ENCODE data around the gene MRAP2.
A peak's percentile ranks its signal among the peaks of the same experiment; 100 is the strongest.

The MRAP2 gene

GRCh38 chr6:84033523-84034451, at the start of gene MRAP2:
Gene MRAP2 (plus strand): TSS chr6:84033772. CDS start chr6:84055319, 21,547 bp downstream.
- peak; percentile 81 for ATAC-seq
- TF ChIP-seq ESRRG (CRISPR knock-in tag; IDR thresholded peaks at IDR 0.05): no peak
- TF ChIP-seq ISL1 (CRISPR knock-in tag; IDR thresholded peaks at IDR 0.05): no peak

GRCh38 chr6:83984411-83984810, 49.2 kb upstream of the MRAP2 start:
- ATAC-seq: no peak
- no peak for TF ChIP-seq TCF4 (CRISPR knock-in tag; IDR thresholded peaks at IDR 0.05; ENCODE audit: borderline replicate concordance)

- ATAC-seq: no peak
- no peak for TF ChIP-seq BACH2 (CRISPR knock-in tag; IDR thresholded peaks at IDR 0.05; ENCODE audit: borderline replicate concordance)
- TF ChIP-seq OSR1 (CRISPR knock-in tag; IDR thresholded peaks at IDR 0.05): no peak
- no peak for TF ChIP-seq TSHZ2 (CRISPR knock-in tag; IDR thresholded peaks at IDR 0.05)
- no peak for TF ChIP-seq ZC3H10 (CRISPR knock-in tag; IDR thresholded peaks at IDR 0.05)
- TF ChIP-seq ESRRG (CRISPR knock-in tag; IDR thresholded peaks at IDR 0.05): no peak
- no peak for TF ChIP-seq CSDC2 (CRISPR knock-in tag; IDR thresholded peaks at IDR 0.05)
- no peak for TF ChIP-seq CREB5 (CRISPR knock-in tag; IDR thresholded peaks at IDR 0.05; ENCODE audit: low read depth)
- TF ChIP-seq RARB (CRISPR knock-in tag; IDR thresholded peaks at IDR 0.05): no peak
- no peak for TF ChIP-seq CSRNP3 (CRISPR knock-in tag; IDR thresholded peaks at IDR 0.05)
- no peak for TF ChIP-seq TOX (CRISPR knock-in tag; IDR thresholded peaks at IDR 0.05; ENCODE audit: borderline replicate concordance)
- TF ChIP-seq ZNF565 (CRISPR knock-in tag; conservative IDR thresholded peaks at IDR 0.05; ENCODE audit: low read depth): no peak
- TF ChIP-seq POU6F1 (CRISPR knock-in tag; IDR thresholded peaks at IDR 0.05; ENCODE audit: borderline replicate concordance, low read depth): no peak
- TF ChIP-seq GLIS3 (CRISPR knock-in tag; IDR thresholded peaks at IDR 0.05): no peak
- no peak for TF ChIP-seq TCF4 (CRISPR knock-in tag; IDR thresholded peaks at IDR 0.05; ENCODE audit: borderline replicate concordance)
- no peak for TF ChIP-seq ZFP30 (CRISPR knock-in tag; IDR thresholded peaks at IDR 0.05)
- no peak for TF ChIP-seq ISL1 (CRISPR knock-in tag; IDR thresholded peaks at IDR 0.05)
- no peak for TF ChIP-seq ZFP3 (CRISPR knock-in tag; IDR thresholded peaks at IDR 0.05)
- no peak for TF ChIP-seq PPARA (CRISPR knock-in tag; IDR thresholded peaks at IDR 0.05; ENCODE audit: borderline replicate concordance)
- TF ChIP-seq PATZ1 (CRISPR knock-in tag; IDR thresholded peaks at IDR 0.05; ENCODE audit: borderline replicate concordance): no peak
- no peak for TF ChIP-seq ZNF70 (CRISPR knock-in tag; IDR thresholded peaks at IDR 0.05)
Measured at GRCh38 chr6:83985308-83985713, 48.3 kb upstream of the MRAP2 start.

Data from SK-N-SH treated with all-trans-retinoic acid at 6 μM for 48 hours (cell line).